Measurements from ENCODE around the gene KRT38.
A peak's percentile ranks its signal among the peaks of the same experiment; 100 is the strongest.
"Not testable (repeated sequence)": the region's sequence is repeated elsewhere in the genome, so short reads cannot be mapped to it uniquely, and the experiment has no call there.

Gene KRT38

DNA sequence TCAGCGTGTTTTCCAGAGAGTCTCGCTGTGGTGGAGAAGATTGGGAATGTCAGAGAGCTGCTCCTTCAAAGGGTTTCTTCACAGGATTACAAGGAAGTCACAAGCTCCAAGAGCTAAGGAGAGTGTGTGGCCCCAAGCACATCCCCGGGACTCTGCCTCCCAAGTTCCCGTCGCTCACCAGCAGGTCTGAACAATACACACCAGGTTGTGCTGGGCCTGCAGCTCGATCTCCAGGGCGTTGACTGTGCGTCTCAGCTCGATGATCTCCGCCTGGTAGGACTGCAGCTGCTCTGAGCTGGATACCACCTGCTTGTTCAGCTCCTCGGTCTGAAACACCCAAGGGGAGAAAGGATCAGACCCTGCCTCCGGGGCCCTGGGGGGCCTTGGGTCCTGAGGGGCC lies 45.7 kb downstream of the KRT38 start:
- not testable (repeated sequence) for DNase-seq (ENCODE audit: low spot score)

GRCh38 chr17:41394254-41394996 lies 46.4 kb downstream of the KRT38 start:
- DNase-seq (ENCODE audit: low spot score) = no peak

GRCh38 chr17:41393826-41394225 lies 47.0 kb downstream of the KRT38 start:
- DNase-seq (ENCODE audit: low spot score) = no peak

- DNase-seq (ENCODE audit: low spot score) = no peak
Measured at GRCh38 chr17:41393294-41393693, 47.5 kb downstream of the KRT38 start.

DNA sequence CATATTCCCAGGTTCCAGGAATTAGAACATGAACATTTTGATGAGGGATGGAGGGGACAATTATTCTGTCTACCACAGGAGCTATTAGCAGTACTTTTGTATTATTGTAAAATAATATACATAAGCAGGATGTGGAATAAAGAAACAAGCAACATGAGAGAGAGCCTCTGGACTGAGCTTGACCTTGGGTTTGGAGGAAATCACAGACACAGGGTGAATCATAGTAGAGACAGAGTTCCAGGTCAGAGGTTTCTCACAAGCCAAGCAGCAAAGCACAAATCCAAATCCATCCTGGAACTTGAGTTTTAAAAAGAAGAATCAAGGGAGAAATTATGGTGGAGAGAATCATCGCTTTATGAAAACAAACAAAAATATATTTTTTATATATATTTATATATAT lies 48.5 kb downstream of the KRT38 start:
- DNase-seq (ENCODE audit: low spot score) = peak; percentile 47

GRCh38 chr17:41391535-41391934 lies 49.2 kb downstream of the KRT38 start:
- DNase-seq (ENCODE audit: low spot score) = no peak

DNA sequence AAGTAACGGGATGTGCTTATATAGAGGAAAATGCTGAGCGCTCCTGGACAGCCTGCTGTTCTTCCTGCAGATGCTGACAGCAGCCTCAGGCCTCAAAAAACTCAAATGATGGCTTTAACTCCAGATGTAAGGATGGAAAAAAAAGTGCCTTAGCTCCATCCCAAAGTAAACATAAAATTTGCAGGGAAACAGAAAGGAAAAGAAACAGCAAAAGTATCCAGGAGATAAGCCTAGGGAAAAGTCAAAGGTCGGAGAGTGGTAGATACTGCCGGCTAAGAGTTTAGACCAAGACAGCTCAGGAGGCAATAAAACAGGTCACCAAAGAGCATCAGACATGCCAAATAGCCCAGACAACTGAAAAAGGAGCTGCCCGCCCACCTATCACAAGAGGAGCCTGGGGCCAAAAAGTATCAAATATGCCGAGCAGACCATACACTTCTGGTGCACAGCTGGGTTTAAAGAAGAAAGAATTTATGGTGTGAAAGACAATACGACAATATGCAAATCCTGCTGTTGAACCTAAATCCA lies 50.3 kb downstream of the KRT38 start:
- no peak for DNase-seq (ENCODE audit: low spot score)

DNA sequence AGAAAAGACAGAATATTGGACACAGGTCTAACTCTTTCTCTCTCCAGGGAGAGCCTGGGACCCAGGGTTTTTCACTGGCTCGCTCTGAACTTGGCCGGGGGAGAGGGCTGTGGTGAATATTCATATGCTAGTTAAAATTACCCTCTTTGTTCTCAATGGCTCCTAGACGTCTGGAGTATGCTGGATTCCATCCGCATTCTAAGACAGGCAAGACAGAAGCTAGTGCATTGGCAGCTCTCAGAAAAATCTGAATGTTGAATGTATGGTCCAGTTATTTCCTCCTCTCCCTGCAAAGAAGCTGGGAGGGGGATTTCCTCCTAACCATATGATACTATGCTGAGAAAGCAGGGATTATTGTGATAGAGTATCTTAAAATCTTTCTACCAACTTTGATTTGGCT lies 53.1 kb downstream of the KRT38 start:
- DNase-seq (ENCODE audit: low spot score) = no peak

DNA sequence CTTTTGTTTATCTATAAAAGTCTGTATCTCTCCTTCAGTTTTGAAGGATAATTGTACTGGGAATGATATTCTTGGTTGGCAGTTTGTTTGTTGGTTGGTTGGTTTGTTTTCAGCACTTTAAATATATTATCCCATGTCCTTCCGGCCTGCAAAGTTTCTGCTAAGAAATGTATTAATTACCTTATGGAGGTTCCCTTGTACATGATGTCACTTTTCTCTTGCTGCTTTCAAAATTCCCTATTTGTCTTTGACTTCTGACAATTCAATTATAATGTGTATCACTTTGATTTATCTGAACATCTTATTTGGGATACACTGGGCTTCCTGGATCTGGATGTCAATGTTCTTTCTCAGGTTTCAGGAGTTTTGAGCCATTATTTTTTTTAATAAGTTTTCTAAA lies 54.6 kb downstream of the KRT38 start:
- no peak for DNase-seq (ENCODE audit: low spot score)

Measured in AG08396 (cell line).